HepG2 (cell line): Measurements from ENCODE around the gene RABGAP1L.

Source experiments
- ARNT ChIP-seq: fragments of 450-650 bp; IDR thresholded peaks from 2 replicates; pipeline ENCODE4 v1.6.1; 2017
- CBFB ChIP-seq: sonication (generic); formaldehyde crosslinking; IDR thresholded peaks from 2 replicates; pipeline ENCODE4 v1.4.0; 2020; ENCODE audit warnings: missing genetic modification reagents
- POLR2AphosphoS5 ChIP-seq: IDR thresholded peaks from 2 replicates; pipeline ENCODE4 v1.6.1; 2012; ENCODE audit warnings: low read depth, low read length
- SMAD1 ChIP-seq: sonication (generic); formaldehyde crosslinking; IDR thresholded peaks from 2 replicates; pipeline ENCODE4 v1.4.0; 2020; ENCODE audit warnings: missing genetic modification reagents, low read depth, mild to moderate bottlenecking, borderline replicate concordance
- SMYD3 ChIP-seq: sonication (generic); formaldehyde crosslinking; IDR thresholded peaks from 2 replicates; pipeline ENCODE4 v1.8.1; 2023; ENCODE audit warnings: mild to moderate bottlenecking, missing genetic modification reagents
- ZBTB20 ChIP-seq: sonication (generic); formaldehyde crosslinking; IDR thresholded peaks from 2 replicates; pipeline ENCODE4 v1.8.1; 2023; ENCODE audit warnings: missing genetic modification reagents, low read depth, mild to moderate bottlenecking, borderline replicate concordance
- ZC3H4 ChIP-seq: sonication (generic); formaldehyde crosslinking; IDR thresholded peaks from 2 replicates; pipeline ENCODE4 v1.4.0; 2020; ENCODE audit warnings: missing genetic modification reagents, borderline replicate concordance
- ZNF572 ChIP-seq: sonication (generic); formaldehyde crosslinking; IDR thresholded peaks from 2 replicates; pipeline ENCODE4 v1.5.1; 2020; ENCODE audit warnings: mild to moderate bottlenecking, missing genetic modification reagents
- TF ChIP-seq, protein P1 (sequence below): IDR thresholded peaks from 2 replicates; pipeline ENCODE4 v1.6.1; 2012; ENCODE audit warnings: inconsistent platforms

GRCh38 chr1:174988539-174988938 is 829.2 kb downstream of the RABGAP1L start:
- TF ChIP-seq ARNT (no peak), SMYD3 (CRISPR knock-in tag) (no peak), POLR2AphosphoS5 (no peak), SMAD1 (CRISPR knock-in tag) (no peak), CBFB (no peak), ZNF572 (CRISPR knock-in tag) (no peak), ZC3H4 (CRISPR knock-in tag) (no peak), ZBTB20 (CRISPR knock-in tag) (no peak)
- TF ChIP-seq, protein P1, sequence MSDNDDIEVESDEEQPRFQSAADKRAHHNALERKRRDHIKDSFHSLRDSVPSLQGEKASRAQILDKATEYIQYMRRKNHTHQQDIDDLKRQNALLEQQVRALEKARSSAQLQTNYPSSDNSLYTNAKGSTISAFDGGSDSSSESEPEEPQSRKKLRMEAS = no peak
